Measurements from ENCODE around the gene TEN1. TPM values are rescaled to one million over a fixed set of nuclear protein-coding genes. Genes with fewer than 3 reads are reported as not detected.
A peak's percentile ranks its signal among the peaks of the same experiment; 100 is the strongest.

Gene TEN1
- total and polyA plus RNA-seq, 4 experiments from 2014 or later, result 10.2 to 20.2 (median 14.6) TPM

- Mint-ChIP-seq H3K4me3 (no peak overlapping the region), H3K27me3 (no peaks in the 10 kb centered on the region), H3K27ac (peak overlapping the region in 6 of 7 donors; percentile 8 to 73 (median 52)), H3K36me3 (peaks cover 68 to 76% of the 10 kb centered on the region in 2 donors), H3K9me3 (no peaks in the 10 kb centered on the region), H3K4me1 (peaks cover 14 to 23% (median 19%) of the 10 kb centered on the region in 4 donors)
- H3K4me1 ChIP-seq (ENCODE audit: insufficient read depth, low read length), result peaks cover 6% of the 10 kb centered on the region
- no peaks in the 10 kb centered on the region for H3K9me3 ChIP-seq (ENCODE audit: control insufficient read depth in 1 of 2, low read length in 2 of 2)
- CTCF ChIA-PET (ENCODE audit: partially characterized antibody), result interaction anchor here (0.6 to 1.4 kb wide), 5 partner anchors 13 to 457 kb away, joined by 3 to 5 read pairs (median 3); no protein-coding TSS in a partner anchor
- peaks cover 74% of the 10 kb centered on the region for H3K36me3 ChIP-seq (ENCODE audit: insufficient read depth, low read length)
- no peak overlapping the region for H3K27ac ChIP-seq (ENCODE audit: low read depth, low read length)
- intact Hi-C loops (cut with micrococcal nuclease), result loop anchor here (2.0 kb wide), 1 partner anchor 17 kb away; no protein-coding TSS in a partner anchor
- no peak for DNase-seq
- H3K4me3 ChIP-seq (ENCODE audit: low read length in 2 of 2), result no peak overlapping the region
- no peaks in the 10 kb centered on the region for H3K27me3 ChIP-seq (ENCODE audit: insufficient read depth, low read length)
- POLR2A ChIA-PET (ENCODE audit: partially characterized antibody), result no interaction called here
Observed at GRCh38 chr17:76048025-76048605, 69.1 kb downstream of the TEN1 start.

- H3K27me3 ChIP-seq (ENCODE audit: insufficient read depth, low read length), result no peaks in the 10 kb centered on the region
- Mint-ChIP-seq H3K4me3 (no peak overlapping the region), H3K4me1 (peaks cover 14 to 23% (median 19%) of the 10 kb centered on the region in 4 donors), H3K27me3 (no peaks in the 10 kb centered on the region), H3K27ac (peak overlapping the region; percentile 49 to 95 (median 75)), H3K36me3 (peaks cover 66 to 76% of the 10 kb centered on the region in 2 donors), H3K9me3 (no peaks in the 10 kb centered on the region)
- intact Hi-C loops (cut with micrococcal nuclease), result loop anchor here (2.0 kb wide), 1 partner anchor 16 kb away; no protein-coding TSS in a partner anchor
- CTCF ChIA-PET (ENCODE audit: partially characterized antibody), result interaction anchor here (0.6 kb wide), 1 partner anchor 457 kb away, joined by 4 read pairs; no protein-coding TSS in a partner anchor
- no peaks in the 10 kb centered on the region for H3K9me3 ChIP-seq (ENCODE audit: control insufficient read depth in 1 of 2, low read length in 2 of 2)
- H3K4me1 ChIP-seq (ENCODE audit: insufficient read depth, low read length), result peaks cover 6% of the 10 kb centered on the region
- peak in 4 of 5 donors; percentile 26 to 49 (median 38) for DNase-seq
- H3K27ac ChIP-seq (ENCODE audit: low read depth, low read length), result no peak overlapping the region
- peaks cover 74% of the 10 kb centered on the region for H3K36me3 ChIP-seq (ENCODE audit: insufficient read depth, low read length)
- H3K4me3 ChIP-seq (ENCODE audit: low read length in 2 of 2), result no peak overlapping the region
- POLR2A ChIA-PET (ENCODE audit: partially characterized antibody), result no interaction called here
Observed at GRCh38 chr17:76048711-76049110, 69.7 kb downstream of the TEN1 start.

- H3K27ac ChIP-seq (ENCODE audit: low read depth, low read length), result no peak overlapping the region
- Mint-ChIP-seq H3K4me1 (peaks cover 14 to 23% (median 19%) of the 10 kb centered on the region in 4 donors), H3K4me3 (peak overlapping the region in 1 of 8 donors; percentile 7), H3K9me3 (no peaks in the 10 kb centered on the region), H3K27ac (peak overlapping the region; percentile 49 to 95 (median 80)), H3K36me3 (peaks cover 66 to 76% of the 10 kb centered on the region in 2 donors), H3K27me3 (no peaks in the 10 kb centered on the region)
- no peaks in the 10 kb centered on the region for H3K9me3 ChIP-seq (ENCODE audit: control insufficient read depth in 1 of 2, low read length in 2 of 2)
- H3K27me3 ChIP-seq (ENCODE audit: insufficient read depth, low read length), result no peaks in the 10 kb centered on the region
- H3K4me3 ChIP-seq (ENCODE audit: low read length in 2 of 2), result no peak overlapping the region
- H3K36me3 ChIP-seq (ENCODE audit: insufficient read depth, low read length), result peaks cover 74% of the 10 kb centered on the region
- POLR2A ChIA-PET (ENCODE audit: partially characterized antibody), result interaction anchor here (0.8 kb wide), 1 partner anchor 12 kb away, joined by 3 read pairs; no protein-coding TSS in a partner anchor
- no peak for DNase-seq
- intact Hi-C loops (cut with micrococcal nuclease), result loop anchor here (2.0 kb wide), 1 partner anchor 16 kb away; no protein-coding TSS in a partner anchor
- CTCF ChIA-PET (ENCODE audit: partially characterized antibody), result no interaction called here
- peaks cover 6% of the 10 kb centered on the region for H3K4me1 ChIP-seq (ENCODE audit: insufficient read depth, low read length)
Observed at GRCh38 chr17:76049239-76049638, 70.2 kb downstream of the TEN1 start.

- no peaks in the 10 kb centered on the region for H3K9me3 ChIP-seq (ENCODE audit: control insufficient read depth in 1 of 2, low read length in 2 of 2)
- Mint-ChIP-seq H3K27ac (peak overlapping the region in 5 of 7 donors; percentile 53 to 90 (median 74)), H3K36me3 (peaks cover 59 to 71% of the 10 kb centered on the region in 2 donors), H3K9me3 (no peaks in the 10 kb centered on the region), H3K4me1 (peaks cover 14 to 23% (median 19%) of the 10 kb centered on the region in 4 donors), H3K4me3 (no peak overlapping the region), H3K27me3 (no peaks in the 10 kb centered on the region)
- H3K27ac ChIP-seq (ENCODE audit: low read depth, low read length), result no peak overlapping the region
- H3K36me3 ChIP-seq (ENCODE audit: insufficient read depth, low read length), result peaks cover 66% of the 10 kb centered on the region
- H3K27me3 ChIP-seq (ENCODE audit: insufficient read depth, low read length), result no peaks in the 10 kb centered on the region
- peaks cover 6% of the 10 kb centered on the region for H3K4me1 ChIP-seq (ENCODE audit: insufficient read depth, low read length)
- DNase-seq, result no peak
- POLR2A ChIA-PET (ENCODE audit: partially characterized antibody), result interaction anchor here (0.8 kb wide), 1 partner anchor 11 kb away, joined by 3 read pairs; no protein-coding TSS in a partner anchor
- H3K4me3 ChIP-seq (ENCODE audit: low read length in 2 of 2), result no peak overlapping the region
- intact Hi-C loops (cut with micrococcal nuclease), result loop anchor here (2.0 kb wide), 1 partner anchor 15 kb away; no protein-coding TSS in a partner anchor
- CTCF ChIA-PET (ENCODE audit: partially characterized antibody), result no interaction called here
Observed at GRCh38 chr17:76049836-76050537, 70.9 kb downstream of the TEN1 start.

Other genes with a start within 250 kb of the TEN1 start
- 10 to 100 TPM; 25.7 to 25.9 TPM for gene GALK1, start 214.0 kb upstream of the TEN1 start, total RNA-seq
- gene GALK1, start 214.0 kb upstream of the TEN1 start, polyA plus RNA-seq, result 10 to 100 TPM; 17.5 to 18.1 TPM
- 10 to 100 TPM; 45.8 to 48.1 TPM for gene UNK, start 194.4 kb upstream of the TEN1 start, total RNA-seq
- gene UNK, start 194.4 kb upstream of the TEN1 start, polyA plus RNA-seq, result 10 to 100 TPM; 22.2 to 22.9 TPM
- 100 to 1,000 TPM; 161 to 171 TPM for gene UNC13D, start 134.8 kb upstream of the TEN1 start, total RNA-seq
- gene UNC13D, start 134.8 kb upstream of the TEN1 start, polyA plus RNA-seq, result 10 to 100 TPM; 39.6 to 78.9 TPM
- 100 to 1,000 TPM; 159 to 160 TPM for gene WBP2, start 123.9 kb upstream of the TEN1 start, total RNA-seq
- 100 to 1,000 TPM in 1 of 2 donors, 10 to 100 TPM in 1; 80.3 to 127 TPM for gene WBP2, start 123.9 kb upstream of the TEN1 start, polyA plus RNA-seq
- gene TRIM47, start 100.7 kb upstream of the TEN1 start, total RNA-seq, result 10 to 100 TPM; 17.5 to 22.6 TPM
- 10 to 100 TPM; 11.2 to 26.8 TPM for gene TRIM47, start 100.7 kb upstream of the TEN1 start, polyA plus RNA-seq
- 10 to 100 TPM; 36.5 to 36.9 TPM for gene TRIM65, start 82.3 kb upstream of the TEN1 start, total RNA-seq
- 10 to 100 TPM; 17.7 to 28.8 TPM for gene TRIM65, start 82.3 kb upstream of the TEN1 start, polyA plus RNA-seq
- 100 to 1,000 TPM; 126 to 142 TPM for gene MRPL38, start 74.4 kb upstream of the TEN1 start, total RNA-seq
- 10 to 100 TPM; 59.1 to 89.0 TPM for gene MRPL38, start 74.4 kb upstream of the TEN1 start, polyA plus RNA-seq
- 10 to 100 TPM; 39.6 to 42.7 TPM for gene FBF1, start 38.2 kb upstream of the TEN1 start, total RNA-seq
- 1 to 10 TPM; 3.7 to 4.0 TPM for gene FBF1, start 38.2 kb upstream of the TEN1 start, polyA plus RNA-seq
- 10 to 100 TPM; 30.4 to 31.7 TPM for gene ACOX1, start 74 bp upstream of the TEN1 start, total RNA-seq
- 10 to 100 TPM; 10.2 to 14.4 TPM for gene ACOX1, start 74 bp upstream of the TEN1 start, polyA plus RNA-seq
- gene CDK3, start 21.6 kb downstream of the TEN1 start, total RNA-seq, result 1 to 10 TPM; 9.6 to 9.7 TPM
- 1 to 10 TPM; 1.0 to 1.1 TPM for gene CDK3, start 21.6 kb downstream of the TEN1 start, polyA plus RNA-seq
- gene EVPL, start 48.1 kb downstream of the TEN1 start, total RNA-seq, result not detected
- gene EVPL, start 48.1 kb downstream of the TEN1 start, polyA plus RNA-seq, result not detected
- 10 to 100 TPM; 86.5 to 92.4 TPM for gene SRP68, start 93.3 kb downstream of the TEN1 start, total RNA-seq
- 10 to 100 TPM; 59.1 to 84.9 TPM for gene SRP68, start 93.3 kb downstream of the TEN1 start, polyA plus RNA-seq
- not detected for gene GALR2, start 95.5 kb downstream of the TEN1 start, total RNA-seq
- gene GALR2, start 95.5 kb downstream of the TEN1 start, polyA plus RNA-seq, result under 1 TPM in 1 of 2 donors, not detected in 1; 0.37 TPM
- gene ZACN, start 99.9 kb downstream of the TEN1 start, total RNA-seq, result under 1 TPM in 1 of 2 experiments, not detected in 1; 0.35 TPM
- gene ZACN, start 99.9 kb downstream of the TEN1 start, polyA plus RNA-seq, result 1 to 10 TPM in 1 of 2 donors, not detected in 1; 1.0 TPM
- gene EXOC7, start 124.5 kb downstream of the TEN1 start, total RNA-seq, result 100 to 1,000 TPM; 183 to 184 TPM
- gene EXOC7, start 124.5 kb downstream of the TEN1 start, polyA plus RNA-seq, result 10 to 100 TPM; 36.2 to 66.9 TPM
- gene FOXJ1, start 162.0 kb downstream of the TEN1 start, total RNA-seq, result under 1 TPM; 0.19 to 0.20 TPM
- not detected for gene FOXJ1, start 162.0 kb downstream of the TEN1 start, polyA plus RNA-seq